GM18526 (cell line): ENCODE data around the gene ALG11.

Experiments
- POLR2A ChIP-seq: IDR thresholded peaks from 3 replicates; pipeline ENCODE4 v1.6.1; 2011; ENCODE audit not compliant: insufficient read length; ENCODE audit errors: extremely low read depth

ALG11 gene

GRCh38 chr13:52051400-52051799 is 39.2 kb downstream of the ALG11 start:
- TF ChIP-seq POLR2A, result no peak

DNA sequence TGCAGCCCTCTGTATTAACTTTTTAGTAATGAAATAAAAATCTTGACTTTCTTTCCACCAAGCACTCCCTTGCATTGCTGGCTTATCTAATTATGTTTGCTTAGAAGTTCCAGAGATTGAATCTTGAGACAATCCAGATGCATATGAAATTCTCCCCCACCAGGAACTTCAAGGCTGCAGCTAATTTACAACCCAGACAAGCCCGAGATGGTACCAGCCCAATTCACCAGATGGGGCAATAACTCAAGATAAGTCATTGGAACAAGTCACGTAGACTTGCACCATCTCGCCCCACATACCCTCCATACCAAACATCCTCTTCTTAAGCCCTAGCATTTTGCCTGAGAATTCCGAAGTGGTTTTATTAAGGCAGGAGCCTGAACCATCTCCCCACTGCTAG is 41.3 kb downstream of the ALG11 start:
- no peak for TF ChIP-seq POLR2A

DNA sequence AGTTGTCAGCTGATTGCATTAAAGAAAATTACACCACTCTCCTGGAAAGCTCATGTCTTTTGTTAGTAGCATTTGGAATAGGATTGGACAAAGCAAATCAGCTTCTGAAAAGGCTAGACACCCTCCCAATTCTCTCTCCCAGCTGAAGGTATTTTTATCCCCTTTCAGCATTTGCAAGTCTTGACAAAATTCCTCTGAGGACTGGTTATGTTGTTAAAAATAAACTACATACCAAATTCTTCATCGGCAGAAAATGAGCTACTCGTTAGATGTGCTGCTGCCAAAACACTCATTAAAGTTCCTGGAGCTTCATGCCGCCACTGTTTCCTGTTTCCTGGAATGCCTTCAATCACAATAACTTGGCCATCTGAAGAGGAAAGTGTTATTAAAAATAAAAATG is 49.4 kb downstream of the ALG11 start:
- no peak for TF ChIP-seq POLR2A

DNA sequence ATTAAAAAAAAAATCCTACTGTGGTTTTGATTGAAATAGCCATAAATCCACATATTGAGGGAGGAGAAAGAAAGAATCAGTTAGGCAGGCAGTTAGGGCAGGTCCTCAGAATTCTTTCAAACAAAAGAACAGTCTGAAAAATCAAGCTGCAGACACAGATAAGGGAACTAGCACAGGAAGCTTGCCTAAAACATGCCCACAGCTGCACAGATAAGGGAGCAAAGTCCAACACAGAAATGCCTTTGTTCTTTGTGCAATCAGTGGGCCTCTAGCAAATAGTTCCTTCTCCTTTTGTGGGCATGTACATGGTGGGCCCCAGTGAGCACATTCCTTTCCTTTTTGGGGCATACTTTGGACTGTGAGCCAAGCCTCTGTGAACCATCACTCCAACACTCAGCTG is 55.0 kb downstream of the ALG11 start:
- TF ChIP-seq POLR2A, result no peak

DNA sequence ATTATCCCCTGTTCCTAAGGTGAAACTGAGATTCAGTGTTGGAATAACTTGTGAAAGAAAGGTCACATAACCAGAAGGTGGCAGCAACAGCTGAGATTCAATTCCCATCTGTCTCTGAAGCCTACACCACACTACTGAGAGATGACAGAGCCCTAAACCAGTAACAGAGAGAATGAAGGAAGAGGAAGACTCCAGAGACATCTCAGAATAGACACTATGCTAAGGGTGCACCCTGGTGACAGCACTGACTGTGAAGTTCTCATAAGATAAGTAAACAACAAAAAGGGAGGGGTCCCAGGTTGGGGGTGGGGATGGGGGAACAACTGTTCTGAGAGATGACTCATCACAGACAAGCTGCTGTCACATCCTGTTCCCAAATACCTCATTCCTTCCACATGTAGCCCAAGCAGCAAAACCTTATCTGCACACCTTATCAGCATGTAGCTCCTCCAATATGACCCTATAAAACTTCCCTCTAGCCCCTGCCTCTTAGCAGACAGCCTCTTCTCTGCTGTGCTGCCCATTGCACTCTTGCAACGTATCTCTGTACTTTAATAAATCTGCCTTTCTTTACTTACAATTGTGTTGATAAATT is 58.8 kb downstream of the ALG11 start:
- no peak for TF ChIP-seq POLR2A
